K562 (cell line): Measurements from ENCODE around the gene CTIF. TPM values are rescaled to one million over a fixed set of nuclear protein-coding genes. Genes with fewer than 3 reads are reported as not detected.
A peak's percentile ranks its signal among the peaks of the same experiment; 100 is the strongest.

ENCODE experiments used
- DACH1 ChIP-seq: fragments of 450-650 bp; IDR thresholded peaks from 2 replicates; pipeline ENCODE4 v1.6.1; 2018; ENCODE audit not compliant: partially characterized antibody
- DIDO1 ChIP-seq: fragments of 450-650 bp; IDR thresholded peaks from 2 replicates; pipeline ENCODE4 v1.6.1; 2016; ENCODE audit warnings: low read depth, missing biosample characterization, missing genetic modification characterization
- ELK3 ChIP-seq: fragments of 450-650 bp; formaldehyde crosslinking; IDR thresholded peaks from 2 replicates; pipeline ENCODE4 v1.4.0; 2020; ENCODE audit warnings: mild to moderate bottlenecking
- GABPA ChIP-seq: fragments of 200-800 bp; sonication (Bioruptor generic); conservative IDR thresholded peaks from 2 replicates; pipeline ENCODE4 v1.6.1; 2016; ENCODE audit warnings: low read depth, missing genetic modification characterization, missing compliant biosample characterization
- GABPB2 ChIP-seq: fragments of 250-450 bp; sonication (Bioruptor Pico); conservative IDR thresholded peaks from 2 replicates; pipeline ENCODE4 v1.5.1; 2021; ENCODE audit warnings: mild to moderate bottlenecking
- HIVEP1 ChIP-seq: fragments of 250-450 bp; sonication (Bioruptor Pico); IDR thresholded peaks from 2 replicates; pipeline ENCODE4 v1.4.0; 2020; ENCODE audit warnings: mild to moderate bottlenecking
- HOXB6 ChIP-seq: fragments of 250-450 bp; sonication (Bioruptor Pico); IDR thresholded peaks from 2 replicates; pipeline ENCODE4 v1.5.1; 2022; ENCODE audit warnings: mild to moderate bottlenecking, borderline replicate concordance
- KLF16 ChIP-seq: IDR thresholded peaks from 2 replicates; pipeline ENCODE4 v1.6.1; 2016; ENCODE audit warnings: antibody characterized with exemption
- MAFK ChIP-seq: IDR thresholded peaks from 2 replicates; pipeline ENCODE4 v1.6.1; 2011; ENCODE audit warnings: low read length, improper control_type of control experiment
- MEF2D ChIP-seq: conservative IDR thresholded peaks from 2 replicates; pipeline ENCODE4 v1.6.1; 2016; ENCODE audit warnings: low read depth, missing genetic modification characterization, missing compliant biosample characterization
- MITF ChIP-seq: IDR thresholded peaks from 2 replicates; pipeline ENCODE4 v1.6.1; 2014; ENCODE audit warnings: antibody characterized with exemption
- MTA2 ChIP-seq: fragments of 450-650 bp; IDR thresholded peaks from 2 replicates; pipeline ENCODE4 v1.6.1; 2016; ENCODE audit warnings: low read depth
- SIN3A ChIP-seq, 2 experiments: fragments of 150-350 bp in 1 of 2; IDR thresholded peaks; 2 replicates each; pipeline ENCODE4 v1.6.1; 2011 to 2016; ENCODE audit warnings: borderline replicate concordance in 2 of 2, low read depth in 2 of 2, low read length in 2 of 2, mild to moderate bottlenecking in 2 of 2, moderate library complexity in 2 of 2; ENCODE audit not compliant: control insufficient read depth in 1 of 2
- SMARCA4 ChIP-seq: fragments of 450-650 bp; IDR thresholded peaks from 2 replicates; pipeline ENCODE4 v1.6.1; 2016
- TRIM24 ChIP-seq, 2 experiments: fragments of 450-650 bp; IDR thresholded peaks; 2 replicates each; pipeline ENCODE4 v1.6.1; 2016
- WHSC1 ChIP-seq: IDR thresholded peaks from one replicate; pipeline ENCODE4 v1.6.1; 2012; ENCODE audit warnings: low read length, control low read depth, inconsistent platforms
- YBX1 ChIP-seq: fragments of 450-650 bp; IDR thresholded peaks from 2 replicates; pipeline ENCODE4 v1.7.1; 2016; ENCODE audit warnings: mild to moderate bottlenecking
- ZFP36 ChIP-seq: fragments of 150-350 bp; IDR thresholded peaks from 2 replicates; pipeline ENCODE4 v1.6.1; 2018; ENCODE audit warnings: low read length, low read depth; ENCODE audit not compliant: partially characterized antibody
- polyA plus RNA-seq, 8 experiments: library from polyadenylated mRNA; depleted of rRNA in 4 of 8; stranded (reverse) in 5 of 8; unstranded in 3 of 8; fragments of >200 nt; fragmentation: Nextera tagmentation in 2 of 8; fragmentation: Illumina TruSeq in 1 of 8; extraction: Ambion mirVana in 2 of 8; extraction: Trizol in 1 of 8; gene quantifications; 2 replicates each; pipeline versions ENCODE4 v1.2.1 to v1.2.3, GENCODE V29; 2011 to 2014; ENCODE audit warnings: inconsistent platforms in 1 of 8, missing spikeins in 1 of 8
- total RNA-seq, 7 experiments: library from RNA; depleted of rRNA in 6 of 7; stranded (reverse); fragments of >200 nt in 6 of 7; fragmentation: Illumina TruSeq in 2 of 7; extraction: Trizol in 2 of 7; gene quantifications; 2 replicates each; pipeline versions ENCODE4 v1.2.1 to v1.2.3, GENCODE V29; 2011 to 2021; ENCODE audit warnings: low replicate concordance in 1 of 7
- TF ChIP-seq, protein P1 (sequence below), 3 experiments: fragments of 200-800 bp in 1 of 3; fragments of 250-450 bp in 1 of 3; fragments of 450-650 bp in 1 of 3; sonication (Bioruptor Pico) in 1 of 3; sonication (Bioruptor generic) in 1 of 3; formaldehyde crosslinking in 1 of 3; IDR thresholded peaks; 2 replicates each; pipeline versions ENCODE4 v1.6.1 to v1.8.0; 2016 to 2022; ENCODE audit warnings: mild to moderate bottlenecking in 2 of 3, missing genetic modification characterization in 2 of 3, missing compliant biosample characterization in 1 of 3, moderate library complexity in 1 of 3

The CTIF gene
- total and polyA plus RNA-seq, 9 of the 15 experiments (the other 6 are each of a cell fraction or from before 2014, with no cell fraction given) = 0.17 to 11.5 (median 2.2) TPM

DNA sequence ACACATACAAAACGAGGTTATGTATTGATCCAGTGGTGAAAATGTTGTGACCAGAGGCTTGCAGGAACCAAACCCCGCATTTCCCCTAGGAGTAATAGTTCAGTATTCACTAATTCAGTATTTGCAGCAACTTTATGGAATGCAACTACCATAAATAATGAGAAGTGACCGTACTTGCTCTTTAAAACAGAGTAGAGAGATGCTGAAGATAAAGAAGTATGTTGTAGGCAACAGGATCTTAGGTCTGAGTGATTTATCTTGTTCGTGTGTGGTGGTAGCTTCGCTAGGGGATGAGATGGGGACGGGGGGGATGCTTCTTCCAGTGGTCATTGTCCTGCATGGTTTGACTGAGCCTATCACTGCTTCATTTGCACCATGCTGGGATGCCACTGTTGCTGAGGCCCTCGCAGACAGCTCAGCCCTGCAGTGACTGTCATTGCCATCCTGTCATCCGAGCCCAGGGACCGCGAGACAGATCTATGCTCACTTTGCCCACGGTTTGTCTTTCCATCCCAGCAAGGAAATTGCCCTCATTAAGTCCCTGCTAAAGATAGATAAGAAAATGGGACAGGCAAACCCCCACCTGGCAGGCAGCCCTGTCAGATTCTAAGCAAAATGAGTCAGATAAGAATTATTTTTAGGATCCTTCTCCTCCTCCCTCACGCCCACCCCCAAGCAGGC is 181.3 kb downstream of the CTIF start (continued):
- no peak for TF ChIP-seq SIN3A (IDR thresholded peaks at IDR 0.05; ENCODE audit: borderline replicate concordance in 2 of 2, control insufficient read depth in 1 of 2, low read depth in 2 of 2, low read length in 2 of 2)
- no peak for TF ChIP-seq ELK3 (CRISPR knock-in tag)
- no peak for TF ChIP-seq MAFK
- no peak for TF ChIP-seq GABPA (tag)
- TF ChIP-seq SMARCA4 = peak; percentile 77
- TF ChIP-seq TRIM24 (IDR thresholded peaks at IDR 0.05) = peak; percentile 33 to 34; a peak in 1 of 4 replicates
- TF ChIP-seq ZFP36 = no peak
- TF ChIP-seq, protein P1, sequence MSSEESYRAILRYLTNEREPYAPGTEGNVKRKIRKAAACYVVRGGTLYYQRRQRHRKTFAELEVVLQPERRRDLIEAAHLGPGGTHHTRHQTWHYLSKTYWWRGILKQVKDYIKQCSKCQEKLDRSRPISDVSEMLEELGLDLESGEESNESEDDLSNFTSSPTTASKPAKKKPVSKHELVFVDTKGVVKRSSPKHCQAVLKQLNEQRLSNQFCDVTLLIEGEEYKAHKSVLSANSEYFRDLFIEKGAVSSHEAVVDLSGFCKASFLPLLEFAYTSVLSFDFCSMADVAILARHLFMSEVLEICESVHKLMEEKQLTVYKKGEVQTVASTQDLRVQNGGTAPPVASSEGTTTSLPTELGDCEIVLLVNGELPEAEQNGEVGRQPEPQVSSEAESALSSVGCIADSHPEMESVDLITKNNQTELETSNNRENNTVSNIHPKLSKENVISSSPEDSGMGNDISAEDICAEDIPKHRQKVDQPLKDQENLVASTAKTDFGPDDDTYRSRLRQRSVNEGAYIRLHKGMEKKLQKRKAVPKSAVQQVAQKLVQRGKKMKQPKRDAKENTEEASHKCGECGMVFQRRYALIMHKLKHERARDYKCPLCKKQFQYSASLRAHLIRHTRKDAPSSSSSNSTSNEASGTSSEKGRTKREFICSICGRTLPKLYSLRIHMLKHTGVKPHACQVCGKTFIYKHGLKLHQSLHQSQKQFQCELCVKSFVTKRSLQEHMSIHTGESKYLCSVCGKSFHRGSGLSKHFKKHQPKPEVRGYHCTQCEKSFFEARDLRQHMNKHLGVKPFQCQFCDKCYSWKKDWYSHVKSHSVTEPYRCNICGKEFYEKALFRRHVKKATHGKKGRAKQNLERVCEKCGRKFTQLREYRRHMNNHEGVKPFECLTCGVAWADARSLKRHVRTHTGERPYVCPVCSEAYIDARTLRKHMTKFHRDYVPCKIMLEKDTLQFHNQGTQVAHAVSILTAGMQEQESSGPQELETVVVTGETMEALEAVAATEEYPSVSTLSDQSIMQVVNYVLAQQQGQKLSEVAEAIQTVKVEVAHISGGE (CRISPR knock-in tag; IDR thresholded peaks at IDR 0.05) = no peak
- TF ChIP-seq MTA2 = peak; percentile 76
- TF ChIP-seq MEF2D = peak; percentile 97
- no peak for TF ChIP-seq YBX1
- TF ChIP-seq KLF16 = peak; percentile 91
- no peak for TF ChIP-seq HOXB6 (CRISPR knock-in tag)
- TF ChIP-seq DACH1 = peak; percentile 17
- TF ChIP-seq WHSC1 = no peak
- no peak for TF ChIP-seq HIVEP1 (CRISPR knock-in tag)
- TF ChIP-seq MITF = no peak
- TF ChIP-seq GABPB2 = no peak
- no peak for TF ChIP-seq DIDO1 (tag)
